Right ventricle myocardium inferior (tissue), 1 donor: Measurements from ENCODE around the gene RAB9B. TPM values are rescaled to one million over a fixed set of nuclear protein-coding genes. Genes with fewer than 3 reads are reported as not detected.
"Not testable (repeated sequence)": the region's sequence is repeated elsewhere in the genome, so short reads cannot be mapped to it uniquely, and the experiment has no call there.

Experiments used
- ATAC-seq: fragments of 200-7000 bp; cut with Tn5 transposase; one replicate; pipeline ENCODE4 v1.9.1; 2020; ENCODE audit warnings: mild to moderate bottlenecking, moderate library complexity
- DNase-seq: peaks from one replicate; pipeline ENCODE4 v3.0.0; 2021; ENCODE audit errors: missing footprints
- intact Hi-C: fragments of 100-400 bp; cut with DNase I; formaldehyde crosslinking; loops from one replicate; pipeline ENCODE4 v1.11.0; 2022
- total RNA-seq: library from RNA; stranded (reverse); fragmentation: NEBNext Ultra II Directional; extraction: Animal tissue kit (Norgen Biotek cat#: 25700); gene quantifications from one replicate; pipeline ENCODE4 v1.2.1, GENCODE V29; 2021
- donor health status: DM: no; HTN: yes; CAD: no; lungs with severe emphysema.

The RAB9B gene
- total RNA-seq, 1 donor from 2014 or later: 33.9 TPM

- intact Hi-C loops: no loop called here
- DNase-seq (no peak), ATAC-seq (no peak)
Observed at GRCh38 chrX:103818842-103819619, 13.0 kb downstream of the RAB9B start.

- intact Hi-C loops: loop anchor here (2.0 kb wide), 1 partner anchor 129 kb away; no protein-coding TSS in a partner anchor
- ATAC-seq: no peak
- no peak for DNase-seq
Observed at GRCh38 chrX:103817502-103817901, 14.6 kb downstream of the RAB9B start.

- intact Hi-C loops: loop anchor here (2.0 kb wide), 1 partner anchor 128 kb away; no protein-coding TSS in a partner anchor
Observed at GRCh38 chrX:103817101-103817500, 15.0 kb downstream of the RAB9B start.

GRCh38 chrX:103811858-103812257 is 20.2 kb downstream of the RAB9B start:
- intact Hi-C loops: no loop called here
- DNase-seq (no peak), ATAC-seq (no peak)

More at GRCh38 chrX:103817101-103817500, 15.0 kb downstream of the RAB9B start:
- ATAC-seq, DNase-seq: not testable (repeated sequence)

- DNase-seq: no peak
- no peak for ATAC-seq
- intact Hi-C loops: no loop called here
Observed at GRCh38 chrX:103806862-103807474, 25.1 kb downstream of the RAB9B start.

GRCh38 chrX:103805860-103806259 is 26.2 kb downstream of the RAB9B start:
- DNase-seq: no peak
- intact Hi-C loops: no loop called here
- no peak for ATAC-seq

GRCh38 chrX:103800318-103800717 is 31.7 kb downstream of the RAB9B start:
- intact Hi-C loops: no loop called here
- ATAC-seq (no peak), DNase-seq (no peak)

GRCh38 chrX:103797691-103798090 is 34.4 kb downstream of the RAB9B start:
- intact Hi-C loops: no loop called here
- ATAC-seq: no peak
- DNase-seq: no peak

- DNase-seq (no peak), ATAC-seq (no peak)
- intact Hi-C loops: no loop called here
Observed at GRCh38 chrX:103794119-103794518, 37.9 kb downstream of the RAB9B start.

GRCh38 chrX:103793545-103793940 is 38.5 kb downstream of the RAB9B start:
- no peak for ATAC-seq
- intact Hi-C loops: no loop called here
- no peak for DNase-seq

GRCh38 chrX:103792916-103793544 is 39.0 kb downstream of the RAB9B start:
- intact Hi-C loops: no loop called here
- ATAC-seq (no peak), DNase-seq (no peak)

- ATAC-seq: no peak
- DNase-seq: no peak
- intact Hi-C loops: no loop called here
Observed at GRCh38 chrX:103791826-103792485, 40.1 kb downstream of the RAB9B start.

GRCh38 chrX:103791228-103791627 is 40.8 kb downstream of the RAB9B start:
- ATAC-seq (no peak), DNase-seq (no peak)
- intact Hi-C loops: no loop called here

GRCh38 chrX:103789004-103789403 is 43.1 kb downstream of the RAB9B start:
- intact Hi-C loops: no loop called here
- ATAC-seq: no peak
- no peak for DNase-seq

- ATAC-seq (peak; percentile 50), DNase-seq (no peak)
- intact Hi-C loops: no loop called here
Observed at GRCh38 chrX:103783971-103784370, 48.1 kb downstream of the RAB9B start.

- DNase-seq: no peak
- ATAC-seq: no peak
- intact Hi-C loops: no loop called here
Observed at GRCh38 chrX:103783196-103783595, 48.9 kb downstream of the RAB9B start.

GRCh38 chrX:103782640-103783039 is 49.4 kb downstream of the RAB9B start:
- ATAC-seq: no peak
- DNase-seq: no peak
- intact Hi-C loops: no loop called here

- no peak for ATAC-seq
Observed at GRCh38 chrX:103781706-103782105, 50.4 kb downstream of the RAB9B start.

GRCh38 chrX:103781062-103781402 is 51.0 kb downstream of the RAB9B start:
- DNase-seq (no peak), ATAC-seq (no peak)
- intact Hi-C loops: no loop called here

More at GRCh38 chrX:103781706-103782105, 50.4 kb downstream of the RAB9B start:
- no peak for DNase-seq
- intact Hi-C loops: no loop called here
